Measurements from ENCODE around the gene HTR2A. TPM values are rescaled to one million over a fixed set of nuclear protein-coding genes. Genes with fewer than 3 reads are reported as not detected.

Gene HTR2A
- total and polyA plus RNA-seq, 12 donors: 0.03 to 0.38 (median 0.04) TPM; not detected in 9

DNA sequence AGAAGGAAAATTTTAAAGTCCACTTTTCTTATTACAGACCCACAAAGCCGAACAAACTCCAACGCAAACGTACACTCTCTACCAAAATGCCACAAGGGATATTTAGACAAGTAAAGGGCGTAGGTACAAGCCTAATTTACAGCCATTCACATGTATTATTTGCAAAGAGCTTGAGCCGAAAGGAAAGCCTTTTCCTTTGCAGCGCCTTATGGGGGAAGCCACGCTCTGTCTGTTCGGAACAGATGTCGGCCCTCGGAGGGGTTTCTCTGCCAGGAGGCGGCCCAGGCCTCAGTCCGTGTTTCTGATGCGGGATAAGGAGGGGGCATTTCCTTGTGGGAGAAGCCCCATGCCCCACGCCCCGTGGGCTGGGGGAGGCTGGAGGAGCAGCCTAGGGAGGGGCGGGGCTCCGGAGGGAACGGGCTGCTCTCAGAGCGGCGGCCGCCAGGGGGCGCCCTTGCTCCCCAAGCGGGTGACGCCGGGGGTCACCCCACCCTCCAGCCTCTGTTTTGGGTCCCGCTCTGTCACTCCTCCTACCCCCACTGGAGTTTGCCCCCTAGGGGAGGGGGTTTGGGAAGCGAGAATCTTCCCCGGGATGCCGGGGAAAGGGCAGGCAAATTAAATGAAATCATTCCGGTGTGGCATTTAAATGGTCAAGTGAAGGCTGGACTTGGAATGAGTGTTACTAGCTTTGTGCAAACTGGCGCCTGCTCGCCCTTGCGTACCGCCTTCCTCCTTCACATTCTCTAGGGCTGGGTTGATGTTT is 2.9 kb downstream of the HTR2A start:
- Histone ChIP-seq H3K4me1 (peaks cover 0 to 25% (median 12%) of the 10 kb centered on the region in 9 donors), H3K27me3 (peaks cover 0 to 56% (median 22%) of the 10 kb centered on the region in 7 donors), H3K36me3 (no peaks in the 10 kb centered on the region), H3K4me3 (peak overlapping the region; percentile 38 to 69 (median 59)), H3K9me3 (no peaks in the 10 kb centered on the region), H3K27ac (peak overlapping the region in 4 of 10 donors; percentile 13 to 40 (median 17))
- WGBS, 2 donors: 3% methylated on average over 34 of the region's 34 CpGs
- TF ChIP-seq, protein P1, sequence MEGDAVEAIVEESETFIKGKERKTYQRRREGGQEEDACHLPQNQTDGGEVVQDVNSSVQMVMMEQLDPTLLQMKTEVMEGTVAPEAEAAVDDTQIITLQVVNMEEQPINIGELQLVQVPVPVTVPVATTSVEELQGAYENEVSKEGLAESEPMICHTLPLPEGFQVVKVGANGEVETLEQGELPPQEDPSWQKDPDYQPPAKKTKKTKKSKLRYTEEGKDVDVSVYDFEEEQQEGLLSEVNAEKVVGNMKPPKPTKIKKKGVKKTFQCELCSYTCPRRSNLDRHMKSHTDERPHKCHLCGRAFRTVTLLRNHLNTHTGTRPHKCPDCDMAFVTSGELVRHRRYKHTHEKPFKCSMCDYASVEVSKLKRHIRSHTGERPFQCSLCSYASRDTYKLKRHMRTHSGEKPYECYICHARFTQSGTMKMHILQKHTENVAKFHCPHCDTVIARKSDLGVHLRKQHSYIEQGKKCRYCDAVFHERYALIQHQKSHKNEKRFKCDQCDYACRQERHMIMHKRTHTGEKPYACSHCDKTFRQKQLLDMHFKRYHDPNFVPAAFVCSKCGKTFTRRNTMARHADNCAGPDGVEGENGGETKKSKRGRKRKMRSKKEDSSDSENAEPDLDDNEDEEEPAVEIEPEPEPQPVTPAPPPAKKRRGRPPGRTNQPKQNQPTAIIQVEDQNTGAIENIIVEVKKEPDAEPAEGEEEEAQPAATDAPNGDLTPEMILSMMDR (IDR thresholded peaks at IDR 0.05): peak; percentile 79 to 97 (median 96)
- intact Hi-C loops (cut with DNase I): loop anchor here in 3 of 10 donors (10.0 kb wide), 2 partner anchors 319 to 881 kb away; no protein-coding TSS in a partner anchor
- DNase-seq: peak; percentile 44 to 73
- peak; percentile 90 to 95 (median 94) for ATAC-seq

DNA sequence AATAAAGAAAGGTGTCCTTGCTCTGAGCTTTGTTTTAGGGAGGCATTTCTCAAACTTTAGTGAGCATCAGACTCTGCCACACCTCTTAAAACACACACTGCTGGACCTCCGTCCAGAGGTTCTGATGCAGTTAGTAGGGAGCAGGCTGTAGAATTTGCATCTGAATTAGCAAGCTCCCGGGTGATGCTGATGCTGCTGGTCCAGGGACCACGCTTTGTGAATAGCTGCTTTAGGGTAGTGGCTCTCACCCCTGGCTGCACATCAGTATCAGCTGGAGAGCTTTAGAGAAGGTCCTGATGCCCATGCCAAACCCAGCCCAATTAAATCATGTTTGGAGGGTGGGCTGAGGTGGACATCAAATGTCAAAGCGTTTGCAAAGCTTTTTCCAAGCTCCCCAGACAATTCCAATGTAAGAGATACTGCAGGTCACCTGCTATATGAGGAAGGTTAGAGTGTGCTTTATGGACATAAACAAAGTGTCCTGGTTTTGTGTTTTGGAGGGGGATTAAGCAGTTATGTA is 3.6 kb downstream of the HTR2A start:
- Histone ChIP-seq H3K27ac (no peak overlapping the region), H3K9me3 (peaks cover 0 to 5% (median 0%) of the 10 kb centered on the region in 11 donors), H3K36me3 (no peaks in the 10 kb centered on the region), H3K4me1 (peaks cover 0 to 25% (median 12%) of the 10 kb centered on the region in 9 donors), H3K27me3 (peaks cover 0 to 63% (median 25%) of the 10 kb centered on the region in 7 donors), H3K4me3 (peak overlapping the region in 7 of 10 donors; percentile 40 to 69 (median 60))
- intact Hi-C loops (cut with DNase I): loop anchor here in 3 of 10 donors (10.0 kb wide), 2 partner anchors 318 to 882 kb away; no protein-coding TSS in a partner anchor
- no peak for DNase-seq
- ATAC-seq: no peak
- TF ChIP-seq, protein P1 (IDR thresholded peaks at IDR 0.05): no peak
- WGBS, 2 donors: 24 to 32% methylated on average over 4 of the region's 4 CpGs

DNA sequence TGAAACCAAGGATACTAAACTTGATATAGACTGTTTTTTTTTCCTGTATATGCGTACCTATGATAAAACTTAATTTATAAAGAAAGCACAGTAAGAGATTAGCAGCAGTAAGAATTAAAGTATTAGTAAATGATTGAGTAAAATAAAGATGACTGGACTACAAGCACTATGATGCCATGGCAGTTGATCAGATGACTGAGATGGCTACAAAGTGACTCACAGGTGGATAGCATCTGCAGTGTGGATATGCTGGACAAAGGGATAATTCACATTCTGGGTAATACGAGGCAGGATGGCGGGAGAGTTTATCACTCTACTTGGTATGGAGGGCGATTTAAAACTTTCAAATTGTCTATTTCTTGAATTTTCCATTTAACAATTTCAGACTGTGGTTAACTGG is 11.8 kb downstream of the HTR2A start:
- 86 to 91% methylated on average over 4 of the region's 4 CpGs for WGBS, 2 donors
- DNase-seq (no peak), ATAC-seq (no peak)
- no peak overlapping the region for H3K4me3 ChIP-seq
- peaks cover 0 to 52% (median 17%) of the 10 kb centered on the region in 7 donors for H3K27me3 ChIP-seq
- TF ChIP-seq, protein P1 (IDR thresholded peaks at IDR 0.05): no peak
- H3K36me3 ChIP-seq: no peaks in the 10 kb centered on the region
- H3K4me1 ChIP-seq: no peaks in the 10 kb centered on the region
- intact Hi-C loops (cut with DNase I): no loop called here
- peaks cover 0 to 9% (median 0%) of the 10 kb centered on the region in 11 donors for H3K9me3 ChIP-seq
- no peak overlapping the region for H3K27ac ChIP-seq

DNA sequence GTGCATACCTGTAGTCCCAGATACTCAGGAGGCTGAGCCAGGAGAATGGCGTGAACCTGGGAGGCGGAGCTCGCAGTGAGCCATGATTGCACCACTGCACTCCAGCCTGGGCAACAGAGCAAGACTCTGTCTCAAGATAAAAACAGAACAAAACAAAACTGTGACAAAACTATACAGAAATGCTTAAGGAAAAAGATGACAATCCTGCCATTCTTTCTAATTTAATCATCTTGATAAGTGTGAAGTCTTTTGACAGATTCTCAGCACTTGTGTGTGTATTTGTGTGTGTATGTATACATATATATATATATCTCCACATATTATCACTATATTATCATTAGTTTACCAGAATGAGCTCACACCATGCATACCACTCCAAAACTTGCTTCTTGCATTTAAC is 12.3 kb downstream of the HTR2A start:
- H3K36me3 ChIP-seq: no peaks in the 10 kb centered on the region
- TF ChIP-seq, protein P1 (IDR thresholded peaks at IDR 0.05): no peak
- H3K4me3 ChIP-seq: no peak overlapping the region
- H3K9me3 ChIP-seq: peaks cover 0 to 9% (median 0%) of the 10 kb centered on the region in 11 donors
- H3K27me3 ChIP-seq: peaks cover 0 to 52% (median 21%) of the 10 kb centered on the region in 7 donors
- DNase-seq (no peak), ATAC-seq (no peak)
- 92 to 96% methylated on average over 3 of the region's 3 CpGs for WGBS, 2 donors
- intact Hi-C loops (cut with DNase I): no loop called here
- no peak overlapping the region for H3K27ac ChIP-seq
- no peaks in the 10 kb centered on the region for H3K4me1 ChIP-seq

All from heart right ventricle (tissue), 16 donors.